GM12878 (cell line): ENCODE measurements around the gene TUBB1. TPM values are rescaled to one million over a fixed set of nuclear protein-coding genes. Genes with fewer than 3 reads are reported as not detected.

Experiments
- ATAC-seq: fragments of 200-7000 bp; cut with Tn5 transposase; 3 replicates; pipeline ENCODE4 v1.9.1; 2020; ENCODE audit warnings: mild to moderate bottlenecking, moderate library complexity
- BruUV-seq: library from RNA; stranded (reverse); fragments of 400-500 nt; replicated peaks from 2 replicates; lab custom pipeline; 2021; lab: Mats Ljungman, UMichigan
- CTCF ChIA-PET: fragments of 300-600 bp; sonication (Branson Sonifier 250); formaldehyde crosslinking; extraction: SDS; loops from one replicate; lab custom pipeline; 2021; ENCODE audit warnings: inconsistent platforms; lab: Yijun Ruan, JAX
- POLR2A ChIA-PET: fragments of 350-600 bp; formaldehyde crosslinking; extraction: SDS; loops from one replicate; lab custom pipeline; 2021; ENCODE audit warnings: inconsistent platforms; lab: Charles Lee
- RAD21 ChIA-PET: fragments of 300-600 bp; sonication (Branson Sonifier 250); formaldehyde crosslinking; loops from one replicate; lab custom pipeline; 2023; ENCODE audit warnings: antibody characterized with exemption; ENCODE audit not compliant: unreplicated experiment; lab: Charles Lee
- SMC1A ChIA-PET: fragments of 300-600 bp; sonication (Branson Sonifier 250); formaldehyde crosslinking; loops from one replicate; lab custom pipeline; 2023; ENCODE audit not compliant: unreplicated experiment, uncharacterized antibody; lab: Charles Lee
- DNase-seq: peaks from one replicate; pipeline ENCODE4 v3.0.0-alpha.2; 2011; ENCODE audit warnings: low read depth, low spot score
- FAIRE-seq: peaks from 3 replicates; lab custom pipeline; 2011; peaks lifted over from hg19 to GRCh38; lab: Jason Lieb, UNC
- H2AFZ ChIP-seq: 2 replicates; pipeline ENCODE4 v1.6.0; 2011; ENCODE audit warnings: low read depth, low read length, control low read depth; ENCODE audit not compliant: control insufficient read depth
- H3K27ac ChIP-seq: 2 replicates; pipeline ENCODE4 v1.5.1; 2011; ENCODE audit warnings: control low read depth; ENCODE audit not compliant: control insufficient read depth, insufficient read depth
- H3K27me3 ChIP-seq, 2 experiments: replicated peaks in 1 of 2; 2 replicates each; pipeline versions ENCODE4 v1.6.0 to v1.6.1; 2011; ENCODE audit warnings: low read length in 1 of 2; ENCODE audit not compliant: control insufficient read depth in 2 of 2, insufficient read depth in 2 of 2
- H3K36me3 ChIP-seq, 2 experiments: 2 replicates each; pipeline ENCODE4 v1.5.1; 2011; ENCODE audit warnings: low read length in 1 of 2; ENCODE audit not compliant: control insufficient read depth in 2 of 2, insufficient read depth in 2 of 2
- H3K4me1 ChIP-seq: 2 replicates; pipeline ENCODE4 v1.6.1; 2011; ENCODE audit warnings: mild to moderate bottlenecking, low read length, moderate library complexity, mixed read lengths; ENCODE audit not compliant: control insufficient read depth, insufficient read depth
- H3K4me2 ChIP-seq: 2 replicates; pipeline ENCODE4 v1.6.0; 2011; ENCODE audit warnings: control low read depth; ENCODE audit not compliant: control insufficient read depth, insufficient read depth
- H3K4me3 ChIP-seq: fragments of 200-600 bp; sonication (generic); 2 replicates; pipeline ENCODE4 v1.5.1; 2016
- H3K79me2 ChIP-seq: 2 replicates; pipeline ENCODE4 v1.6.0; 2011; ENCODE audit warnings: low read length; ENCODE audit not compliant: control insufficient read depth, insufficient read depth
- H3K9ac ChIP-seq: 2 replicates; pipeline ENCODE4 v1.8.0; 2011; ENCODE audit warnings: low read length, control low read depth, mixed read lengths; ENCODE audit not compliant: control insufficient read depth, insufficient read depth
- H3K9me3 ChIP-seq: replicated peaks from 3 replicates; pipeline ENCODE4 v1.5.1; 2011; ENCODE audit warnings: mild to moderate bottlenecking, low read length; ENCODE audit not compliant: control insufficient read depth, insufficient read depth
- H4K20me1 ChIP-seq: 2 replicates; pipeline ENCODE4 v1.6.0; 2011; ENCODE audit not compliant: control insufficient read depth, insufficient read depth
- CBX5 ChIP-seq: sonication (generic); IDR thresholded peaks from 2 replicates; pipeline ENCODE4 v1.6.1; 2016; ENCODE audit warnings: low read depth, moderate library complexity, mild to moderate bottlenecking, inconsistent platforms
- CREM ChIP-seq: IDR thresholded peaks from 2 replicates; pipeline ENCODE4 v1.6.1; 2014; ENCODE audit warnings: antibody characterized with exemption, low read depth
- IRF4 ChIP-seq: IDR thresholded peaks from 2 replicates; pipeline ENCODE4 v1.6.1; 2011; ENCODE audit warnings: low read depth, low read length
- MLLT1 ChIP-seq: fragments of 450-650 bp; IDR thresholded peaks from 2 replicates; pipeline ENCODE4 v1.6.1; 2016; ENCODE audit warnings: mild to moderate bottlenecking
- PML ChIP-seq: IDR thresholded peaks from 2 replicates; pipeline ENCODE4 v1.6.1; 2012; ENCODE audit warnings: low read length, inconsistent platforms
- POLR2A ChIP-seq: IDR thresholded peaks from 2 replicates; pipeline ENCODE4 v1.6.1; 2011; ENCODE audit warnings: low read depth, mild to moderate bottlenecking, low read length
- RAD51 ChIP-seq: fragments of 450-650 bp; IDR thresholded peaks from 2 replicates; pipeline ENCODE4 v1.6.1; 2016; ENCODE audit warnings: moderate library complexity, mild to moderate bottlenecking, inconsistent platforms
- RUNX3 ChIP-seq: IDR thresholded peaks from 2 replicates; pipeline ENCODE4 v1.6.1; 2012; ENCODE audit warnings: low read length, inconsistent platforms
- USF1 ChIP-seq: IDR thresholded peaks from 2 replicates; pipeline ENCODE4 v1.6.1; 2011; ENCODE audit warnings: borderline replicate concordance, low read depth, mild to moderate bottlenecking, moderate library complexity, mixed read lengths, low read length; ENCODE audit not compliant: insufficient read depth; ENCODE audit errors: extremely low read length
- WGBS: methylation state at CpG from one replicate; pipeline ENCODE4 v1.1.6; 2016; ENCODE audit warnings: low lambda C conversion rate; ENCODE audit not compliant: insufficient replicate concordance, insufficient coverage; ENCODE audit errors: missing lambda C conversion rate; 5-methylcytosine and 5-hydroxymethylcytosine counted together
- in situ Hi-C: fragments of 300-500 bp; cut with MboI; formaldehyde crosslinking; loops from 9 replicates; pipeline ENCODE4 v1.14.3; 2018; ENCODE audit warnings: mixed read lengths
- intact Hi-C: fragments of 100-400 bp; cut with micrococcal nuclease; formaldehyde crosslinking; loops from one replicate; pipeline ENCODE4 v1.14.2; 2022; ENCODE audit not compliant: unreplicated experiment
- polyA plus RNA-seq, 11 experiments: library from polyadenylated mRNA; depleted of rRNA in 4 of 11; unstranded in 6 of 11; stranded (reverse) in 5 of 11; fragments of >200 nt; fragmentation: Nextera tagmentation in 4 of 11; fragmentation: Illumina TruSeq in 1 of 11; extraction: Ambion mirVana in 4 of 11; extraction: Trizol in 1 of 11; gene quantifications; 1 replicate in 1 of 11; 2 replicates in 10 of 11; pipeline versions ENCODE4 v1.2.1 to v1.2.3, GENCODE V29; 2011 to 2016; ENCODE audit warnings: inconsistent platforms in 2 of 11, missing spikeins in 2 of 11, low read depth in 1 of 11
- total RNA-seq, 4 experiments: library from RNA; depleted of rRNA in 3 of 4; stranded (reverse); fragments of >200 nt in 3 of 4; fragmentation: Illumina TruSeq in 1 of 4; extraction: Trizol in 1 of 4; gene quantifications; 2 replicates each; pipeline versions ENCODE4 v1.2.1 to v1.2.3, GENCODE V29; 2013 to 2021

The TUBB1 gene
- total and polyA plus RNA-seq, 10 of the 15 experiments (the other 5 are each of a cell fraction or from before 2014, with no cell fraction given): 0.02 to 0.20 (median 0.06) TPM; not detected in 3

- in situ Hi-C loops: no loop called here
- POLR2A ChIA-PET: interaction anchor here (0.8 to 6.0 kb wide), 9 partner anchors 11 to 142 kb away, joined by 3 to 40 read pairs (median 9); partner anchors contain the start of genes NELFCD, PRELID3B and TUBB1
- Histone ChIP-seq H3K4me1 (no peaks in the 10 kb centered on the region; the same call in 1 of the 2 replicates), H3K4me3 (peak overlapping the region; percentile 85)
- DNase-seq: no peak
- peak; percentile 63; the same call in 1 of the 2 replicates for TF ChIP-seq RUNX3
- peak; percentile 21 for TF ChIP-seq PML
- peak; percentile 52; the same call in 1 of the 2 replicates for TF ChIP-seq RAD51
- no peak for TF ChIP-seq IRF4
- TF ChIP-seq CREM: no peak
- TF ChIP-seq MLLT1: 0 out of 2 replicates have a peak, but pooled peaks have one; percentile 6
- TF ChIP-seq USF1: peak; percentile 50
- 0 out of 2 replicates have a peak, but pooled peaks have one; percentile 3 for TF ChIP-seq CBX5
- no peak for TF ChIP-seq POLR2A
- TF ChIP-seq, all 136 proteins: peak for 6
- Histone ChIP-seq H3K9me3 (no peaks in the 10 kb centered on the region), H3K79me2 (peaks cover 60% of the 10 kb centered on the region), H3K27me3 (no peaks in the 10 kb centered on the region), H3K4me2 (peak overlapping the region; percentile 95), H3K9ac (peak overlapping the region; percentile 78), H3K36me3 (peaks cover 6 to 12% of the 10 kb centered on the region in 2 experiments), H3K27ac (peak overlapping the region; percentile 90), H4K20me1 (no peaks in the 10 kb centered on the region), H2AFZ (peak overlapping the region; percentile 66)
- CTCF ChIA-PET: interaction anchor here (0.9 to 1.9 kb wide), 6 partner anchors 11 to 381 kb away, joined by 3 to 5 read pairs (median 3); partner anchors contain the start of genes PRELID3B and STX16
- intact Hi-C loops: loop anchor here (1.0 to 10.0 kb wide), 5 partner anchors 24 to 377 kb away; partner anchors contain the start of genes CTSZ, NELFCD and STX16
- BruUV-seq: no TSS peak
- no peak for FAIRE-seq
- RAD21 ChIA-PET: interaction anchor here (1.0 to 2.5 kb wide), 12 partner anchors 9 to 381 kb away, joined by 3 to 19 read pairs (median 9); partner anchors contain the start of genes NELFCD and STX16
- SMC1A ChIA-PET: interaction anchor here (0.6 to 2.0 kb wide), 14 partner anchors 10 to 162 kb away, joined by 3 to 22 read pairs (median 4); no protein-coding TSS in a partner anchor
- WGBS: 2% methylated on average over 13 of the region's 13 CpGs
- peak; percentile 29 for ATAC-seq
Observed at GRCh38 chr20:59031564-59032022, 12.4 kb downstream of the TUBB1 start.
